AG09309 (cell line): ENCODE results near the gene MGST2.
A peak's percentile ranks its signal among the peaks of the same experiment; 100 is the strongest.
"Not testable (repeated sequence)": the region's sequence is repeated elsewhere in the genome, so short reads cannot be mapped to it uniquely, and the experiment has no call there.

ENCODE experiments used
- DNase-seq: peaks from one replicate; pipeline ENCODE4 v3.0.0-alpha.2; 2010; ENCODE audit warnings: low read depth
- H3K4me3 ChIP-seq: 2 replicates; pipeline ENCODE4 v1.5.1; 2011; ENCODE audit warnings: mild to moderate bottlenecking, low read depth, low read length, moderate library complexity; ENCODE audit not compliant: control insufficient read depth
- CTCF ChIP-seq: IDR thresholded peaks from 2 replicates; pipeline ENCODE4 v1.5.1; 2011; ENCODE audit warnings: mild to moderate bottlenecking, low read depth, low read length, inconsistent platforms; ENCODE audit not compliant: insufficient read depth, control insufficient read depth; ENCODE audit errors: missing control alignments

MGST2 gene

GRCh38 chr4:139696491-139696890, 30.9 kb downstream of the MGST2 start:
- DNase-seq = no peak
- TF ChIP-seq CTCF = no peak
- no peak overlapping the region for H3K4me3 ChIP-seq

- not testable (repeated sequence) for H3K4me3 ChIP-seq, DNase-seq
- peak; percentile 5 for TF ChIP-seq CTCF
These were observed 32.7 kb downstream of the MGST2 start for GRCh38 chr4:139698167-139698925.

GRCh38 chr4:139700568-139700967, 34.9 kb downstream of the MGST2 start:
- DNase-seq = no peak
- no peak overlapping the region for H3K4me3 ChIP-seq
- TF ChIP-seq CTCF = no peak

- no peak for DNase-seq
- H3K4me3 ChIP-seq = no peak overlapping the region
- TF ChIP-seq CTCF = peak; percentile 15
These were observed 39.4 kb downstream of the MGST2 start for GRCh38 chr4:139704915-139705485.

- DNase-seq = no peak
- H3K4me3 ChIP-seq = no peak overlapping the region
- TF ChIP-seq CTCF = no peak
These were observed 44.0 kb downstream of the MGST2 start for GRCh38 chr4:139709660-139710059.

- TF ChIP-seq CTCF = no peak
- no peak overlapping the region for H3K4me3 ChIP-seq
- DNase-seq = no peak
These were observed 44.5 kb downstream of the MGST2 start for GRCh38 chr4:139710073-139710472.
